ENCODE measurements around the gene TANC1.

TANC1 gene

DNA sequence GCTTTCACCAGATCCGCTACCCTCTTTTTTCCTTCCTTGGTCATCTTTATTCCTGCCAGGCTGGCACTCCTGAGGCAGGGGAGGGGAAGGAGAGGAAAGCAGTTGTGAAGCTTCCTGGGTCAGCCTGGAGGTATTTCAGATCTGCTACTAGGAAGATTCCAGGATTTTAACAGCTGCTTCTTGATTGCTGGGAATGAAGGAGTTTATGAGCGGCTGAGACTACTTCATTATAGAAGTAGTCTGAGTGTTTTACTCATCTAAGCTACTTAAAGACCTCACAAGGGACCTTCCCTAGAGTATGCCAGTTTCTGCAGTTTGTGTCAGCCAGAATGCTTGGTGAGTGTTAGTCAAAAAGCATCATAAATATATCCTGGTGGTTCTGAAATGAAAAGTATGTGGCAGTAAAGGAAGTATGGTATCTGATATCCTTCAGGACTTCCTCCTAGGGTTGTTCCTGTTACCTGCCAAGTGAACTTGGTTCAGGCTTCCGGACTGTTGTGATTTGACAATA lies 1.9 kb downstream of the TANC1 start:
- Histone ChIP-seq H3K27ac (ENCODE audit: insufficient read depth, low read depth, low read length, poor library complexity, severe bottlenecking) (no peak overlapping the region), H3K36me3 (ENCODE audit: control insufficient read depth, insufficient read depth, low read length) (no peaks in the 10 kb centered on the region), H3K4me1 (ENCODE audit: control insufficient read depth, insufficient read depth, low read length) (peaks cover 15% of the 10 kb centered on the region), H3K27me3 (ENCODE audit: control insufficient read depth, insufficient read depth, low read length, poor library complexity, severe bottlenecking) (peaks cover 65% of the 10 kb centered on the region), H3K4me3 (ENCODE audit: insufficient read depth, low read depth, low read length) (peak overlapping the region; percentile 73), H3K9me3 (ENCODE audit: control insufficient read depth, low read length) (no peaks in the 10 kb centered on the region)
- 57 to 59% methylated on average over 3 of the region's 3 CpGs for WGBS, 2 experiments

DNA sequence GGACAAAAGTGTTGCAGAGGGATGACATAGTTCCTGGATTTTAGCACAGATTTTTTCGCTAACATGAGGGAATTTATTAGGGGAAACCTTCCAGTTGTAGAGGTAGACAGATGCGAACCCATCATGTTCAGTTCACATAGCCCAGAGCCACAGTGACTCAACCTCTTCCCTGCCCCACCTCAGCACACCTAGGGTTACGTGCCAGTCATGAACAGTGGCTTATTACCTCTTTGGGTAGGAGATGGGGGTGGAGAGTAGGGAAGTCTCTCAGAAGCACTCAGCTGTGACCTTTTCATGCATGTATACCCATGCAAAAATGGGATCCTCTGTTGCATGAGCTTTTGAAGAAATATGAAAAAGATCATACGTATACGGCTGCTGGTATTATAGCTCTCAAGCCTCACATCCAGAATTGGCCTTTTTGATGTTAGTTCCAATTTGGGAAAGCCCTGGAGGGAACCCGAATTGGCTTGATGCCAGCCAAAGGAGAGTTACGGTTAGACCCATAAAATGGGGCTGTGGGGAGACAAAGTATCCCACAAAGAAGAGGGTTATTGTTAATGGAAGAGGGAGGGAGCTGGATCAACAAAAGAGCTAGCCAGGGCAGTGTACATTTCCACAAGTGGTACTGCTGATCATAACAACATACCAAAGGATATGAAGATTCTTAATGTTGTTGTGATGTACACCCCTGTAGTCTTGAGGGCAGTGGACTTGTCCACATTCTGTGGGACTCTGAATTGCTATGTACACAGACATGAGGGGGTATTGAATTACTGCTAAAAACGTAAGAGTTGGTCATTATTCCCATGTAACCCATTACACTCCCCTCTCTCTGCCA lies 4.9 kb downstream of the TANC1 start:
- H3K27me3 ChIP-seq (ENCODE audit: control insufficient read depth, insufficient read depth, low read length, poor library complexity, severe bottlenecking): peaks cover 46% of the 10 kb centered on the region
- H3K9me3 ChIP-seq (ENCODE audit: control insufficient read depth, low read length): no peaks in the 10 kb centered on the region
- peaks cover 5% of the 10 kb centered on the region for H3K4me1 ChIP-seq (ENCODE audit: control insufficient read depth, insufficient read depth, low read length)
- H3K4me3 ChIP-seq (ENCODE audit: insufficient read depth, low read depth, low read length): no peak overlapping the region
- no peak overlapping the region for H3K27ac ChIP-seq (ENCODE audit: insufficient read depth, low read depth, low read length, poor library complexity, severe bottlenecking)
- no peaks in the 10 kb centered on the region for H3K36me3 ChIP-seq (ENCODE audit: control insufficient read depth, insufficient read depth, low read length)
- WGBS, 2 experiments: 90 to 97% methylated on average over 7 to 8 of the region's 8 CpGs

DNA sequence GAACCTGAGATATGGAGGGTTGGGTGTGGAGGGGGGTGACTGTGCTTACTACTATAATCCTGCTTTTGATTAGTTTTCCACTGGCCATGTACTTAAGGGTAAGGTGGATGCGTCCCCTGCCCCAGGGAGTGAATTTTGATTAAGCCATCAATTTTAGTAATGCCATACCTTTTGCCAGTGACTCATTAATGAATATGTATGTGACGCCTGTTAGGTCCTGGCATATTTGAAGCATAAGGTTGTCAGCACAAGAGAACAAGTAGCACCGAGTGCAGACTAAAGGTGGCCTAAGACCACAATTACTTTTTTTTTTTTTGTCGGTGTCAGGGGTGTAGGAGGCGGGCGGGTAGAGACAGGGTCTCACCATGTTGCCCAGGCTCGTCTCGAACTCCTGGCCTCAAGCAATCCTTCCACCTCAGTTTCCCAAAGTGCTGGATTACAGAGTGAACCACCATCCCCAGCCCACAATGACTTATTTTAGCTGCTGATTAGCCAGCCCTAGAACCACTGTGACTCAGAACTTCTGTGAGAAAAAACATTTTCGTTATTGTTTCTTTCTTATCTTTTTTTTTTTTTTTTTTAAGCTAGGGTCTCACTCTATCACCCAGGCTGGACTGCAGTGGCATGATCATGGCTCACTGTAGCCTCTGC lies 7.0 kb downstream of the TANC1 start:
- 93 to 96% methylated on average over 9 of the region's 9 CpGs for WGBS, 2 experiments
- Histone ChIP-seq H3K36me3 (ENCODE audit: control insufficient read depth, insufficient read depth, low read length) (no peaks in the 10 kb centered on the region), H3K27me3 (ENCODE audit: control insufficient read depth, insufficient read depth, low read length, poor library complexity, severe bottlenecking) (peaks cover 29% of the 10 kb centered on the region), H3K27ac (ENCODE audit: insufficient read depth, low read depth, low read length, poor library complexity, severe bottlenecking) (no peak overlapping the region), H3K4me1 (ENCODE audit: control insufficient read depth, insufficient read depth, low read length) (no peaks in the 10 kb centered on the region), H3K9me3 (ENCODE audit: control insufficient read depth, low read length) (no peaks in the 10 kb centered on the region), H3K4me3 (ENCODE audit: insufficient read depth, low read depth, low read length) (no peak overlapping the region)

DNA sequence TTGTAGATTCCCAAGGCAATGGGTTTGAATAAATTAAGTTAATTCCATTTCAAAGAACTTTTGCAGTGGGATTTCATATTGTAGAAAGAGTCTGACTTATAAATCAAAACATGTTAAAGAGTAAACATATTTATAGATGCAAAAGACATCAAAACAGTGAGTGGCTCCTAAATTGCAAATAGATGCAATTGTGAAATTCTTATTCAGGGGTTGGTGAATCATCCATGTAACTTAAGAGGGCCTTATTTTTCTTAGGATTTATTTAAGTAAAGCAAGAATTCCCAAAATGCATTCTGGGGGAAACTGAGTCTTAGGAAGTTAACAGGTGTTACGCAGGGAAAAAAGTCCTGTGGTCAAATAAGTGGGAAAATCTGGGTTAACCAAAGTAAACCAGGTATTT lies 11.3 kb downstream of the TANC1 start:
- Histone ChIP-seq H3K27ac (ENCODE audit: insufficient read depth, low read depth, low read length, poor library complexity, severe bottlenecking) (no peak overlapping the region), H3K9me3 (ENCODE audit: control insufficient read depth, low read length) (no peaks in the 10 kb centered on the region), H3K27me3 (ENCODE audit: control insufficient read depth, insufficient read depth, low read length, poor library complexity, severe bottlenecking) (no peaks in the 10 kb centered on the region), H3K36me3 (ENCODE audit: control insufficient read depth, insufficient read depth, low read length) (no peaks in the 10 kb centered on the region), H3K4me3 (ENCODE audit: insufficient read depth, low read depth, low read length) (no peak overlapping the region), H3K4me1 (ENCODE audit: control insufficient read depth, insufficient read depth, low read length) (no peaks in the 10 kb centered on the region)
- WGBS, 2 experiments: 91 to 93% methylated on average over 1 of the region's 1 CpG

DNA sequence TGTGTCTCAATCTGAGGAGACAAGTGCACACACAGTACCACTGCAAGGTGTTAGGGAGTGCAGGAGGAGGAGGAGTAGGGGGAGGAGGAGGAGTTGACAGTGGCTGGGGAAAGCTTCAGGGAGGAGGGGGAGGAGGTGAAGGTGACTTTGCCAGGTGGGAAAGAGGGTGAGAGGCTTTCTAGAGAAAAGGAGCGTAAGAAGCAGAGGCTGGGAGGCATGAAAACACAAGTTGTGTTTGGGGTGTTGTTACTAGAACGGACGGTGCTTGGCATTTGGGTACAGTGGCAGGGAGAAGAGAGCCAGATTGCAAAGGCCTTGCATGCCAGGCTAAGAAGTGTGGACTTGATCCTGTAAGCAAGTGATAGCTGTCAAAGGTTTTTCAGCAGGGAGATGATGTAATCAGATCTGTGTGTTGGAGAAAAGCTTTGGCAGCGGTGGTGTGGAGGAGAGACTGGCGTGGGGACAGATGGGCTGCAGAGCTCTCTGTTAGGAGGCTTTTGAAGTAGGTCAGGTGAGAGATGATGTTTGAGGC lies 16.2 kb downstream of the TANC1 start:
- Histone ChIP-seq H3K4me1 (ENCODE audit: control insufficient read depth, insufficient read depth, low read length) (no peaks in the 10 kb centered on the region), H3K27me3 (ENCODE audit: control insufficient read depth, insufficient read depth, low read length, poor library complexity, severe bottlenecking) (no peaks in the 10 kb centered on the region)
- 67 to 68% methylated on average over 5 of the region's 5 CpGs for WGBS, 2 experiments

DNA sequence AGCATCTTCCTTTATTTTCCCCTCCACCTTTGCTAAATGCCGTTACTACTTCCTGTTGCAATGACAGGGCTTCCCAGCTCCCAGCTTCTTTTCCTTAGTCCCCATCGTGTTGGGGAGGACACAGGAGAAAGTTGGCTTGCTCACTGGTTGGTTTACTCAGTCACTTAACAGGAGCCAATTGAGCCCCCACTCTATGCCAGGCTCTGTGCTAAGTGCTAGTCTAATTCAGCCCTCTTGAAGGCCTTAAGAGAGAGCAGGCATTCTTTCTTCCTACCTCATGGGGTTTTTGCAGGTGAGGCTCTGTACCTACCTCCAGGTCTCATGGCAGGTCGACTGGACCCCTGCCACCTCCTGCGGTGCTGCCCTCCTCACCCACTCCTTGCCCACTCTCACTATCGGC lies 20.1 kb downstream of the TANC1 start:
- WGBS, 2 experiments: 74 to 81% methylated on average over 5 of the region's 5 CpGs
- Histone ChIP-seq H3K9me3 (ENCODE audit: control insufficient read depth, low read length) (no peaks in the 10 kb centered on the region), H3K4me1 (ENCODE audit: control insufficient read depth, insufficient read depth, low read length) (no peaks in the 10 kb centered on the region), H3K36me3 (ENCODE audit: control insufficient read depth, insufficient read depth, low read length) (no peaks in the 10 kb centered on the region), H3K27ac (ENCODE audit: insufficient read depth, low read depth, low read length, poor library complexity, severe bottlenecking) (no peak overlapping the region), H3K4me3 (ENCODE audit: insufficient read depth, low read depth, low read length) (no peak overlapping the region), H3K27me3 (ENCODE audit: control insufficient read depth, insufficient read depth, low read length, poor library complexity, severe bottlenecking) (no peaks in the 10 kb centered on the region)

More for the DNA sequence above, 16.2 kb downstream of the TANC1 start:
- Histone ChIP-seq H3K9me3 (ENCODE audit: control insufficient read depth, low read length) (no peaks in the 10 kb centered on the region), H3K4me3 (ENCODE audit: insufficient read depth, low read depth, low read length) (no peak overlapping the region), H3K36me3 (ENCODE audit: control insufficient read depth, insufficient read depth, low read length) (no peaks in the 10 kb centered on the region), H3K27ac (ENCODE audit: insufficient read depth, low read depth, low read length, poor library complexity, severe bottlenecking) (no peak overlapping the region)

DNA sequence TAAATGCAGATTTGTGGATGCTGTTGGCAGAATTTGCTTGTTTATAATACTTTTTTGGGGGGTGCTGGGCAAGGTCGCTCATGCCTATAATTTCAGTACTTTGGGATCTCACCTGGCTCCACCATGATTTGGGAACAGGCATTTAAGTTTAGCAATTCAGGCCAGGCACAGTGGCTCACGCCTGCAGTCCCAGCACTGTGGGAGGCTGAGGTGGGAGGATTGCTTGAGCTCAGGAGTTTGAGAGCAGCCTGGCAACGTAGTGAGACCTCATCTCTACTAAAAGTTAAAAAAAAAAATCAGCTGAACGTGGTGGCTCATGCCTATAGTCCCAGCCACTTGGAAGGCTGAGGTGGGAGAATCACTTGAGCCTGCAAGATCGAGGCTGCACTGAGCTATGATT lies 20.7 kb downstream of the TANC1 start:
- H3K4me3 ChIP-seq (ENCODE audit: insufficient read depth, low read depth, low read length): no peak overlapping the region
- 76 to 78% methylated on average over 5 of the region's 5 CpGs for WGBS, 2 experiments
- H3K4me1 ChIP-seq (ENCODE audit: control insufficient read depth, insufficient read depth, low read length): no peaks in the 10 kb centered on the region
- H3K36me3 ChIP-seq (ENCODE audit: control insufficient read depth, insufficient read depth, low read length): no peaks in the 10 kb centered on the region
- H3K27ac ChIP-seq (ENCODE audit: insufficient read depth, low read depth, low read length, poor library complexity, severe bottlenecking): no peak overlapping the region
- no peaks in the 10 kb centered on the region for H3K9me3 ChIP-seq (ENCODE audit: control insufficient read depth, low read length)
- no peaks in the 10 kb centered on the region for H3K27me3 ChIP-seq (ENCODE audit: control insufficient read depth, insufficient read depth, low read length, poor library complexity, severe bottlenecking)

DNA sequence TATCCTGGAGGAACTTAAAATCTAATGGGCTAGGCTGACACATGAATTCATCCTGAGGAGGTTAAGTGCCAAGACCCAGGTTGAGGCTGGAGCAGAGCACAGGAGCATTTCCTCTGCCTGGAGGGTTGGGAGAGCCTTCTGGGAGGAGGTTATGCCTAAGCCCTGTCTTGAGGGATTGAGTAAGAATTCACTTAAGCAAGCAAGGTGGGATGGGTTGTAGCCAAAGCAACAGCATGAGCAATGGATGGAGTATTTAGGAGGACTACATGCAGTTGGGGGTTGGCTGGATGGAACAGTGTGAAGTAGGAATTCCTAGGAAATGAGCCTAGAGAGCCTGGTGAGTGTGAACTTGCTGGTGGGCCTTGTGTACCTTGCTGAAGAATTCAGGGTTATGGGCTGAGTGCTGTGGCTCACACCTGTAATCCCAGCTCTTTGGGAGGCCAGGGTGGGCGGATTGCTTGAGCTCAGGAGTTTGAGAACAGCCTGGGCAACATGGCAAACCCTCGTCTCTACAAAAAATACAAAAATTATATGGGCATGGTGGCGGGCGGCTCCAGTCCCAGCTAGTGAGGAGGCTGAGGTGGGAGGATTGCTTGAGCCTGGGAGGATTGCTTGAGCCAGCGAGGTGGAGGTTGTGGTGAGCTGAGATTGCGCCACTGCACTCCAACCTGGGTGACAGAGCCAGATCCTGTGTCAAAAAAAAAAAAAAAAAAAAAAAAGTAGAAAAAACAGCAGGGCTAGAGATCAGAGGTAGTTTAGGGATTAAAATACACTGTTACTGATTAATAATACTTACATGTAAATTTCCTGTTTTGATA lies 22.2 kb downstream of the TANC1 start:
- no peaks in the 10 kb centered on the region for H3K36me3 ChIP-seq (ENCODE audit: control insufficient read depth, insufficient read depth, low read length)
- 96 to 97% methylated on average over 6 of the region's 6 CpGs for WGBS, 2 experiments
- no peak overlapping the region for H3K4me3 ChIP-seq (ENCODE audit: insufficient read depth, low read depth, low read length)
- no peaks in the 10 kb centered on the region for H3K27me3 ChIP-seq (ENCODE audit: control insufficient read depth, insufficient read depth, low read length, poor library complexity, severe bottlenecking)
- H3K4me1 ChIP-seq (ENCODE audit: control insufficient read depth, insufficient read depth, low read length): peaks cover 7% of the 10 kb centered on the region
- no peak overlapping the region for H3K27ac ChIP-seq (ENCODE audit: insufficient read depth, low read depth, low read length, poor library complexity, severe bottlenecking)
- no peaks in the 10 kb centered on the region for H3K9me3 ChIP-seq (ENCODE audit: control insufficient read depth, low read length)

DNA sequence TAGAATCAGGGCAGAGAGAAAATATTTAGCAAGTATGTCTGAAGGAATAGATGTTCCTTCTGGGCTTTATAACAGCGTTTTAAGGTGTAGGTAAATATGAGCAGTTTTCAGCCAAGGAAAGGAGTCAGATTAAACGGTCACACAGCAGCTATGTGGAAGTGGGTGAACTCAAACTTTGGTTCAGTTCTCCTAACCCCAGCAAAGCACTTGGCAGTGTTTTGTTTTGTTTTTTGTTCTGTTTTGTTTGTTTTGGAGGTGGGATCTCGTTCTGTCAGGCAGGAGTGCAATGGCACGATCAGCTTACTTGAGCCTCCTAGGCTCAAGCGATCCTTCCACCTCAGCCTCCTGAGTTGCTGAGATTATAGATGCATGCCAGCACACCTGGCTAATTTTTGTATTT lies 24.6 kb downstream of the TANC1 start:
- H3K4me1 ChIP-seq (ENCODE audit: control insufficient read depth, insufficient read depth, low read length): peaks cover 7% of the 10 kb centered on the region
- WGBS, 2 experiments: 86 to 91% methylated on average over 5 of the region's 5 CpGs
- H3K27ac ChIP-seq (ENCODE audit: insufficient read depth, low read depth, low read length, poor library complexity, severe bottlenecking): no peak overlapping the region
- no peaks in the 10 kb centered on the region for H3K27me3 ChIP-seq (ENCODE audit: control insufficient read depth, insufficient read depth, low read length, poor library complexity, severe bottlenecking)
- no peaks in the 10 kb centered on the region for H3K9me3 ChIP-seq (ENCODE audit: control insufficient read depth, low read length)
- H3K36me3 ChIP-seq (ENCODE audit: control insufficient read depth, insufficient read depth, low read length): no peaks in the 10 kb centered on the region
- no peak overlapping the region for H3K4me3 ChIP-seq (ENCODE audit: insufficient read depth, low read depth, low read length)

Data from ectodermal cell (in vitro differentiated cells).